Jurkat, Clone E6-1 (cell line): ENCODE data around the gene STK24.

Experiments used
- DNase-seq: peaks from one replicate; pipeline ENCODE4 v3.0.0-alpha.2; 2011; ENCODE audit warnings: low read depth, low spot score
- H3K4me3 ChIP-seq: 2 replicates; pipeline ENCODE4 v1.5.1; 2011; ENCODE audit warnings: mild to moderate bottlenecking, low read length, control low read depth, moderate library complexity

The STK24 gene

GRCh38 chr13:98520674-98521449, 56.0 kb downstream of the STK24 start:
- no peak for DNase-seq
- H3K4me3 ChIP-seq, result no peak overlapping the region

GRCh38 chr13:98519976-98520375, 56.9 kb downstream of the STK24 start:
- no peak for DNase-seq
- no peak overlapping the region for H3K4me3 ChIP-seq

- no peak overlapping the region for H3K4me3 ChIP-seq
Measured at GRCh38 chr13:98517576-98518310, 59.2 kb downstream of the STK24 start.

GRCh38 chr13:98515818-98516465, 61.0 kb downstream of the STK24 start:
- no peak overlapping the region for H3K4me3 ChIP-seq
- no peak for DNase-seq

More at GRCh38 chr13:98517576-98518310, 59.2 kb downstream of the STK24 start:
- no peak for DNase-seq

GRCh38 chr13:98514288-98514687, 62.6 kb downstream of the STK24 start:
- no peak overlapping the region for H3K4me3 ChIP-seq
- no peak for DNase-seq

- H3K4me3 ChIP-seq, result no peak overlapping the region
- DNase-seq, result no peak
Measured at GRCh38 chr13:98513837-98514236, 63.1 kb downstream of the STK24 start.

- H3K4me3 ChIP-seq, result no peak overlapping the region
- no peak for DNase-seq
Measured at GRCh38 chr13:98512774-98513665, 63.9 kb downstream of the STK24 start.

- no peak overlapping the region for H3K4me3 ChIP-seq
- no peak for DNase-seq
Measured at GRCh38 chr13:98511435-98511834, 65.5 kb downstream of the STK24 start.

- DNase-seq, result no peak
- no peak overlapping the region for H3K4me3 ChIP-seq
Measured at GRCh38 chr13:98510156-98510509, 66.8 kb downstream of the STK24 start.

GRCh38 chr13:98509271-98510155, 67.4 kb downstream of the STK24 start:
- no peak overlapping the region for H3K4me3 ChIP-seq
- DNase-seq, result no peak

GRCh38 chr13:98508685-98509084, 68.2 kb downstream of the STK24 start:
- H3K4me3 ChIP-seq, result no peak overlapping the region
- DNase-seq, result no peak

GRCh38 chr13:98508280-98508679, 68.6 kb downstream of the STK24 start:
- no peak overlapping the region for H3K4me3 ChIP-seq
- no peak for DNase-seq

- no peak for DNase-seq
- no peak overlapping the region for H3K4me3 ChIP-seq
Measured at GRCh38 chr13:98507282-98507797, 69.6 kb downstream of the STK24 start.

GRCh38 chr13:98506728-98507230, 70.1 kb downstream of the STK24 start:
- H3K4me3 ChIP-seq, result no peak overlapping the region
- DNase-seq, result no peak

- DNase-seq, result no peak
- no peak overlapping the region for H3K4me3 ChIP-seq
Measured at GRCh38 chr13:98506322-98506721, 70.6 kb downstream of the STK24 start.

GRCh38 chr13:98505217-98505616, 71.7 kb downstream of the STK24 start:
- DNase-seq, result no peak
- H3K4me3 ChIP-seq, result no peak overlapping the region

GRCh38 chr13:98504371-98504963, 72.4 kb downstream of the STK24 start:
- no peak for DNase-seq
- no peak overlapping the region for H3K4me3 ChIP-seq

- DNase-seq, result no peak
- H3K4me3 ChIP-seq, result no peak overlapping the region
Measured at GRCh38 chr13:98504029-98504351, 72.9 kb downstream of the STK24 start.
